Measurements from ENCODE around the gene ZBP1.
A peak's percentile ranks its signal among the peaks of the same experiment; 100 is the strongest.

The ZBP1 gene

GRCh38 chr20:57598491-57598890 is 21.7 kb downstream of the ZBP1 start:
- no peak for DNase-seq (ENCODE audit: low read depth in 2 of 2)

GRCh38 chr20:57598060-57598459 is 22.2 kb downstream of the ZBP1 start:
- DNase-seq (ENCODE audit: low read depth in 2 of 2), result no peak

GRCh38 chr20:57596998-57597939 is 23.0 kb downstream of the ZBP1 start:
- DNase-seq (ENCODE audit: low read depth in 2 of 2), result peak; percentile 37 to 68

GRCh38 chr20:57596358-57596757 is 23.9 kb downstream of the ZBP1 start:
- no peak for DNase-seq (ENCODE audit: low read depth in 2 of 2)

- no peak for DNase-seq (ENCODE audit: low read depth in 2 of 2)
These were observed 24.9 kb downstream of the ZBP1 start for GRCh38 chr20:57595041-57596030.

GRCh38 chr20:57594092-57594951 is 25.9 kb downstream of the ZBP1 start:
- DNase-seq (ENCODE audit: low read depth in 2 of 2), result no peak

GRCh38 chr20:57593134-57593886 is 26.9 kb downstream of the ZBP1 start:
- no peak for DNase-seq (ENCODE audit: low read depth in 2 of 2)

GRCh38 chr20:57592263-57593092 is 27.7 kb downstream of the ZBP1 start:
- DNase-seq (ENCODE audit: low read depth in 2 of 2), result no peak

GRCh38 chr20:57591289-57592229 is 28.7 kb downstream of the ZBP1 start:
- no peak for DNase-seq (ENCODE audit: low read depth in 2 of 2)

- DNase-seq (ENCODE audit: low read depth in 2 of 2), result no peak
These were observed 29.5 kb downstream of the ZBP1 start for GRCh38 chr20:57590485-57591288.

- no peak for DNase-seq (ENCODE audit: low read depth in 2 of 2)
These were observed 30.3 kb downstream of the ZBP1 start for GRCh38 chr20:57589728-57590484.

- DNase-seq (ENCODE audit: low read depth in 2 of 2), result no peak
These were observed 31.0 kb downstream of the ZBP1 start for GRCh38 chr20:57589123-57589727.

- no peak for DNase-seq (ENCODE audit: low read depth in 2 of 2)
These were observed 31.6 kb downstream of the ZBP1 start for GRCh38 chr20:57588596-57588995.

GRCh38 chr20:57587989-57588377 is 32.2 kb downstream of the ZBP1 start:
- no peak for DNase-seq (ENCODE audit: low read depth in 2 of 2)

GRCh38 chr20:57587278-57587988 is 32.8 kb downstream of the ZBP1 start:
- no peak for DNase-seq (ENCODE audit: low read depth in 2 of 2)

GRCh38 chr20:57586943-57587277 is 33.3 kb downstream of the ZBP1 start:
- DNase-seq (ENCODE audit: low read depth in 2 of 2), result no peak

Measured in stimulated activated CD8-positive, alpha-beta memory T cell treated with anti-CD3 and anti-CD28 coated beads, Interleukin-7, amount 100 ng/mL, for 4 hours (primary cell).